ENCODE measurements around the gene GORASP1.

GORASP1 gene

DNA sequence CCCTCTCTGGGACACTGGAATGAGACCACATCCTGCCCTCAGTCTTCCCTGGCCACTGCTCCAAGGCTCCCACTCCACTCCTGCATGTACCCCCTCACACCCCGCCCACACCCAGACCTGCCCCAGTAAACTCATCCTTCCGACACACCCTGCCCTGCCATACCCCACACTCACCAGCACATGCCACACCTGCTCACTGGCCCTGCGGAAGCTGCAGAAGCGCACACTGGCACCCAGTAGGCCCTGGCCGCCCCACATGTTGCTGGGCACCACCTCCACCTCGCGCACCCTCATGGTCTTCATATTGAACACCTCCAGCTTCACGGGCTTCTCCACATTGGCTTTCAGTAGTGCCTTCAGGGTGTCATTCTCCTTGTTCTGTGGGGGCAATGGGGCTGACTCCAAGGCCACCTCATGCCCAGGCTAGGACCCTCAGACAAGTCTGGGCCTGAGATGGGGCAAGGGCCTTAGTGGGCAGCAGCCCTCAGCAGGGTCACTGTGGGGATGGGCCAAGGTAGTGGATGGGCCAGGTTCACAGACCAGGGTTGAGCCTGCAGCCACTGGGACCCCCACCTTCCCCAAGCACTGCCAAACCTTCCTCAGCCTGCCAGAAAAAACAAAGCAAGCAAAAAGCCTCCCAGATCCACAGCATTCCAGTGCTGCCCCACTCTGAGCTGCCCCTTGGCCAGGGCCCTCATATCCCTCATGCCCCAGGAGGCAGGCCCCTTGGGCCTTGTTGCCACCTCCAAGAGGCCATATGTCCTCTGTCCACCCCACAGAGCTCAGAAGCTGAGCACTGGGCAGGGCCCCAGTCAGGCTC, 4.7 kb downstream of the GORASP1 start:
- DNase-seq (ENCODE audit: low read depth), result no peak

DNA sequence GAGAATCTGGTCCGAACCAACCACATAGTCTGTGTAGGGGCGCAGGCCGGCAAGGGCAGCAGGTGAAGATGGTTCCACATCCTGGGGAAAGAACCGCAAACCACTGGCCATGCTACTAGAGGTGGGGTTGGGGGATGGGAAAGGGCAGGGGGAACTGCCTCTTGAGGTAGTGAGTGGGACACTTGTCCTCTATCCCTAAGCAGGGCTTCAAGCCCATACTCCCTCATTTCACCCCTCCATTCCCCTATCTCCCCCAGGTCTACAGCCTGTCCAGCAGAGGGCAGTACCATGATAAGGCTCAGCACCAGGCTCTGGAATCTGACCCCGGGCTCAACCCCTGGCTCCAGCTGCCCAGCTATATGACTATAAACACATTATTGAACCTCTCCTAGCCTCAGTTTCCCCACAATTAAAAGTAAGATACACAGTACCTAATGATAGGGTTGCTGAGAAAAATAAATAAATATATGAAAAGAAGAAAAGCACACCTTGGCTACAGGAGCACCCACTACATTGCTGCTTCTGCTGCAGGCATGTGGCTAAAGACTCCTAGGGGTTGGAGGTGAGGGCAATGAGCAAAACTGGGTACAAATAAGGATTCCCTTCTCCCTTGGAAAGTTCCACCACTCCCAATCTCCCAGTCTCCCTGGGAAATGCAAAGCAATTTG, 6.3 kb downstream of the GORASP1 start:
- DNase-seq (ENCODE audit: low read depth), result peak; percentile 22

DNA sequence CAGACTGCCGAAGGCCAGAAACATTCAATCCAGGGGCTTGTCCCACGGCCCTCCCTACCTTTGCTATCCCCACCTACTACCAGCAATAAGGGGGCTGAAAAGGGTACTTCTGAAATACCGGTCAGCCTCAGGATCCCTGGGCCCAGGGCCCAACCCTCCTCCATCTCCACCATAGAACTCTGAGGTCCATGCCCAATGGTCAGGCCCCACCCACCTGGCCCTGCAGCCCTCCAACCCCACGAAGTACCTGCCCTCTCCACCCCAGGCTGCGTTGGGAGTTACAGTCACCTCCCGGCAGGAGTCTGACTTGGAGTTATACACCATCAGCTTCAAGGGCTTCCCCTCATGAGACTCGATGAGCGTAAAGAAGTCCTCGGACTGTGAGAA, 6.9 kb downstream of the GORASP1 start:
- DNase-seq (ENCODE audit: low read depth), result no peak

DNA sequence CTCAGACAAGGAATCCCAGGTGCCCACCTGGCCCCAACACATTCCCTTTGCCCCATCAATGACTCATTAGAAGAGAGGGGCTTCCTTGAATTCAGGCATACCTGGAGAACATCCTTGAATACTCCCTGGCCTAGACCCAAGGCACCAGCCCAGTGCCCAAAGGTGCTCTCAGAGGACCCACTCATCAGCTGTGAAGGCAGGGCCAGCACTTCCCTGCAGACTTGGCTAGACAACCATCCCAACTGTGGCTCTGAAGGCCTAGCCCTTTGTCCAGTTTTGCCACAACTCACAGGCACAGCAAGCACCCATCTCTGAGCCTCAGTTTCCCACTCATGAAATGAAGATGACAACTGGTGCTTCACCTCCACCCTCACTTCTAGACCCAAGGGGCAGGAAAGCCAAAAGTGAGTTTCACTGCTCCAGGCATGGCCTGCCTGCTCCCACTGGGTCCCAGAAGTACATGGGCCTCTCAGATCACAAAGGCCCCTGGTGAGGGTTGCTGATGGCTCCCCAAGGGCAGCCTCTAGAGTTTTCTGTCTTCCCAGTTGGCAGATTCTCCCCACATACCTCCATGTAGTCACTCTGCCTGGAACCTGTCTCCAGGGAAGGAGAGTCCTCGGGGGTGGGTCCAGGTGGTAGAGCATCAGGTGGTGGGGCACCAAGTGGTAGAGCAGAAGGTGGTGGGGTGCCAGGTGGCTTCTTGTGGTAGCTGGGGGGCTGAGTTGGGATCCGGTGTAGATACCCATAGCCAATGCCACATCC, 7.5 kb downstream of the GORASP1 start:
- DNase-seq (ENCODE audit: low read depth), result no peak

DNA sequence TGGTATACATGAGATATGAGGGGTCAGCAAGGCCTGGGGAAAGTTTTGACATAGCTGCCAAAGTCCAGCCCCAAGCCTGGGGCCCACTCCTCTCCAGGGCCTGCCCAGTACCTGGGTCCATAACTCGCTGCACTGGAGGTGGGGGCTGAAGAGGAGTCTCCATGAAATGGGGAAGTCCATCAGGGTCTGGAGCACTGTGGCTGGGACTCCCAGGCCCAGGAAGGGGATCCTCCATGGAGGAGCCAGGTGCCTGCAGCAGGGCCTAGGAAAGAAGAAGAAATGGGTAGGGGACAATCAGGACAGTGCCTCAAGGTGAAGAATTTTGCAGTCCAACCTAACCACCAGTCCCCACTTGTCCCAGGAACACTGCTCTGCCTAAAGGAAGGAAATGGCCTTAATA, 8.2 kb downstream of the GORASP1 start:
- no peak for DNase-seq (ENCODE audit: low read depth)

DNA sequence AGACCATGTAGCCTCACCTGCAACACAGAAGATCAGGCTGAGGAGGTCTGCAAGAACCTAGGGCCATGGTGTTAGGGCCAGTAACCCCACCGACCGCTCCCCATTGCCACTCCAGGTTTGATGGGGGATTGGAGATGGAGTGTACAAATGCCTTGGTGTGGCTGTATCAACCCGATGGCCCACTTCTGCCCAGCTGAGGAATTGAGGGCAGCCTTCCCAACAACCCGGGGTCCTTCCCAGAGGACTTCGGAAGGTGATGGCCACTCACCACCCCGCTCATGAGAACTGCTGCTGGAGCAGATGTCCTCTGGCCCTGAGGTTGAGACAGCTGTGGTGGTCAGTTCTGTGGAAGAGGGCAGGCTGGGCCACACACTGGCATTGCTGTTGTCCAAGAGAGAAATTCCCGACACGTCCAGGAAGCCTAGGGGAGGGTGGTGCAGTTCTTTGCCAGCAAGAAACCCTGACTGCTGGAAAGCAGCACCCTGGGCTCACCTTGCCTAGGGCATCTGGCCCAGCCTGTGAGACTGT, 8.9 kb downstream of the GORASP1 start:
- DNase-seq (ENCODE audit: low read depth), result no peak

DNA sequence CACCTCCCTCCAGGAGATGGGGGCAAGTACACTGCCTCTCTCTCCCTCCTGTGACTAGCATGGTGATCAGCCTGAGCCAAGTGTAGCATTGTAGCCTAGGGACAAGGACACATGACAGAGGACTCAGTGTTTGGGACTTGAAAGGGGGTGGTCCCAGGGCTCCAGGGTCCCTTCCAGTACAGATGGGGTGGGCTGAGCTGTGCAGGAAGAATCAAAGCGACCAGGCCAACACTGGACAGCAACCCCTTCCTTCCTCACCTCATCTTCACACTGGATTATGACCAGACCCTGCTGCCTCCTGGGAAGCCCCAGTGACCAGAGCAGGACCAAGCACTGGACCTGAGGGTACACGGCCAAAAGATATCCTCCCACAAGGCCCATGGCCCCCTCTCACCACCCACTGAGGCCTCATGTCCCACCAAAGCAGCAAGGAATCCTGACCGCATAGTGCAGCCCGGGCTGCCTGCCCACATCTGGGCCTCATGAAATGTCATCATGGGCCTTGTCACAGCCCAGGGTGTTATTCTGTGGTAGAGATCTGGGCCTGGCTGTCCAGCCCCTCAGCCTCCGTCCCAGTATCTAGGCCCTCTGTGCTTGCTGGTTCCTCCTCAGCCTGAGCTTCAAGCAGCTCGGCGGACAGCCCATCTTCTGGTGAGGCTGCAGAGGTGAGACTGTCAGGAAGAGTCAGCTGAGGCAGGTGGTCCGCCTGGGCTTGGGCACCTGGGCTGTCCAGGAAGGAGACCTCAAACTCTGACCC, 9.5 kb downstream of the GORASP1 start:
- no peak for DNase-seq (ENCODE audit: low read depth)

DNA sequence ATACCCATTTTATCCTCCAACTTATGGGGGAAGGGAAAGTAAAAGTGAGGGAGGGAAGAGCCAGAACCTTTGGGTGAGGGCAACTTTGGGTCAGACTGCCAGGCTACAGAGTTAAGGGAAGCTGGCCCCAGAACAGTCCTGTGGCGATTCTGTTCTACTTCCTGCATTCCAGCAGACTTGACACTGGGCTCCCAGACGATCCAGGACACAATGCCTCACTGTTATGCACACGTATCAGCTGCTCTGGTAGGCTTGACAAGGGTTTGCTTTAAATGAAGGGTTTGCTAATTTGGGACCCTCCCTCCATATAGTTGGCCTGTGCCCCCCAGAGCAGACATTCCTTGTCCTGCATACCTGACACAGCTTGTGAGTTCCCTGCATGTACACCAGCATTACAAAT, 10.7 kb downstream of the GORASP1 start:
- DNase-seq (ENCODE audit: low read depth), result no peak

DNA sequence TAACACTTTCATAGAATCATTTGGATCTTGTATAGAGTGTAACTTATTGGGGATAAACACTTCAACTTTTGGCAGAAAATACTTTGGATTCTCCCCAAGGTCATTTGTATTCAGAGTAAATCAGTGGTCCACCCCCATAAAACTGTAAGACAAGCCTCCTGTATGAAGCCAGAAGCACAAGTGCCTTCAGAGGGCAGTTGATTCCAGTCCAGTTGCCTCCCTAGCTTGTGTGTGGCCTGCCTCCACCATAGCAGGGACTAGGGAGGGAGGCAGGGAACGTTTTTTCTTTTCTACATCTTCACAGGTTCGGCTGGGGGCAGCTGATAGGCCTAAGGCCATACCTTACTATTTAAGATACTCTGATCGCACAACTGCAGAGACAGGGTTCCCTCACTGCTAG, 11.6 kb downstream of the GORASP1 start:
- no peak for DNase-seq (ENCODE audit: low read depth)

DNA sequence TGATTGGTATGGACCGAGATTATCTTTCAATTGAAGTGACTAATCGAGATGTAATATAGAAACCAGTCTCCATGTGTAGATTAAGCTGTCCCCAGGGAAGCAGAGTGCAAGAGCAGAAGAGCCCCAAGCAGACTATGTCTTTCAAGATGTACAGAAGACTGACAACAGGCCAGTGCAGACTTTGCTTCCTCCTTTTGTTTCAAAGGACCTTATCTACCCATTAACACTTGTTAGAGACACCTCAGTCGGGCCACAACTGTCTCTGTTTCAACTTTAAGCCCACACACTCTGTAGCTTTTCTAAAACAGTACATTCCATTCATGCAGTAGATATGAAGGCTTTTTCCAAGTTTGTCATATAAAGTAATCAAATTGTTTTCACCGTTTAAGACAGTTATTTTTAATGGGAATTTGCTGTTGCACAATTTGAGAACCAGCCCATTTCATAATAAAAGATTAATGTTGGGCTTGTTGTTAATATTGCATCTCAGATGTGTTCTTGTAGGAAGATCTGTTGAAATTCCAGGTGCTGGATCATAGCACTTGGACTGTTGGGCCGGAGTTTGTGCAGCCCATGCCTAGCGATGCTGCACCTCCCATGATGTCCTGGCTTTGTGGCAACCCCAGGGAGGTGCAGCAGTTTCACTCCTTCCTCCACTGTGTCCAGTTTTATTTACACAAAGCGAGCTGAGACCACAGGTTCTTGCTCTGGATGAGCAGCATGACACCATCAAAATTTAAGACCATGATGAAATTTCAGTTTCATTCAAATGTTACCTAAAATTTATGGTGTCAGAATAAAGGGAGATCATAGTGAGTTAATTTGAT, 12.4 kb downstream of the GORASP1 start:
- DNase-seq (ENCODE audit: low read depth), result no peak

DNA sequence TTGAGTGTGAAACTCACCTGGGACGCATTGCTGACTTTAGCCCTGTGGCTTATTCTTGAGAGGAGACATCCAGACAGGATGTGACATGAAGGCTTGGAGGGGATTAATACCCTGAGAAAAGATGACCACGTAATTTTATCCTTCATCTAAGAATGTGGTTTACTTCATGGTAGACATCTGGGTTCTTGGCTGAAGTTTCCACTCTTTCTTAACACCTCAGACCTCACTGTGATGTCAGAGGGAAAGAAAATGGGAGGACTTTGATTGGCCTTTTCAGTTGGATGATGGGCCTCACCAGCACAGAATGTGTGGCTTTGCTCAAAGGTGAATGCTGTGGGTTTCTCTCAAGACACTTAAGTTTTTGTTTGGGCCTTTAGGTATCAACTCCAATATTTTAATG, 16.5 kb downstream of the GORASP1 start:
- DNase-seq (ENCODE audit: low read depth), result no peak

DNA sequence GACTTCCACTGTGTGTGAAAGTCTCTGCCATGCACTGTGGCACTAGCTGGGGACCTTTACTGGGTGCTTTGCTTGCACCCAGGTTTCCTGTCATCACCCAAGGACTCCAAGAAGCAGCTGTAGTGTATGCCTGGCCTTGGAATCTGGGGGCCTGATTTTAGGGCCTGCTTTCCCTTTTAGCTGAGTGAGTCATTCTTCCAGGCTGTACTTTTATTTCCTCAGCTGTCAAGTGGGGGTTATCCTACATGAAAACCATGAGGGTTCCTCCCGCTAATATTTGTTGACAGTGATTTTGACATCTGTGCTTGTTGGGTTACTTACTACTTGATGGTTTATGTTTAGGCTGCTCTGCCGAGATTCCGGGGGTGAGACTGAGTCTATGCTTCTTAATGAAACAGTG, 18.5 kb downstream of the GORASP1 start:
- no peak for DNase-seq (ENCODE audit: low read depth)

DNA sequence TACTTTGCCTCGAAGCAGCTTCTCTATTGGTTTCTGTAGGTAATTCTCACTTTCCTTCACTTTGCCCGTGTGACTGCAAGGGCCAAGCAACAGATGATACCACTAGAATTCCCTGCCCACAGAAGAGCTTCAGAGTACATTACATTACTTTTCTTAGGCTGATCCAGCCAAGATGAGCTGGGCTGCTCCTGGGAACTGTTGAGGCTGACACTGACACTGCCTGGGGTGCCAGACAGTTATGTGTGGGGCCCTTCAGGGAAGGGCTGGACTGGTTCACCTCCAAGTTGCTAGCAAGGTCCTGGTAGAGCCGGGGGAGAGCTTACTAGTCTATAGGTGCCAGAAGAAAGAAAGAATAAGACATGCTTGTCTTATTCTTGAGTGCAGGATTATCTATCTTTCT, 19.0 kb downstream of the GORASP1 start:
- no peak for DNase-seq (ENCODE audit: low read depth)

DNA sequence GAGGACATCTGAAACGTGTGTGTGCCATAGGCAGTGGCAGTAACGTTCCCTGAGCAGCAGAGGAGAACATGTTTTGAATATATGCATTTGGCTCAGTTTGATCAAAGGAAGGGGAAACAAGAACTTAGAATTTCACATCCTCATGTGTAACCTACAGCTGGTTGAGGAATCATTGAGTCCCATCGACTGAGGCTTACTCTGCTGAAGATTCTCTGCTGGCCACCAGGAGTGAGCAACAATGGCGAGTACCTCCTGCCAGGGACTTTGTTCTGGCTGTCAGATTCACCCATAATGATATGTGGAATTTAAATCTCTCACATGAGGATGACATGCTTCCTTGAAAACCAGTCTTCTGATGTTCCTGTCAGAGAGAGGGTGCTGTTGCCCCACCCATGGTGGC, 21.3 kb downstream of the GORASP1 start:
- no peak for DNase-seq (ENCODE audit: low read depth)

DNA sequence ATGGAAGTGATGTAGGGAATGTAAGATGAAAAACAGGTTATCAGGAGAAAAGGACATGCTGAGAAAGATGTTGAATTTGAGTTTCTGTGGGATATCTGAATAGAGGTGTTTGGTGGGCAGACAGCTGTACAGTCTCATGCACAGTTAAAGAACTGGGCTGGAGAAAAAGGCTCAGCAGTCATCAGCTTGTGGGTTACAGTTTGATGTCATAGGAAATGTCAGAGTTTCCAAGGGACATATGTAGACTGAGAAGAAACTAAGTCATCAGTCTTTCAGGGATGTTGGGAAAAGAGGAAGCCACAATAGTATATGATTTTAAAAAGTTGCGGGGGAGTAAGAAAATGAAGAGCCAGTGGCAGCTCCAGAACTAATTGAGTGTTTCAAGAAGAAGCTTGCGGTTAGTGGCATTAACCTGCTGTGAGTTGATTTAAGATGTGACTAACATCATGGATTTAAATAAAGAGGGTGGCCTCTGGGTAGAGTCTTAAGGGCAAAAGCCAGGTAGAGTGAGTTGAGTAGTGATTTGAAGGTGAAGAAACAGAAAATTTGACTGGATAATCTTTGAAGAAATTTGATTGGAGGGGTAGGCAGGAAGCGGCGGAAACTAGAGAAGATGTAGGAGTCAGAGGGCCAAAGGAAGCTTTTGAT, 24.6 kb downstream of the GORASP1 start:
- DNase-seq (ENCODE audit: low read depth), result no peak

DNA sequence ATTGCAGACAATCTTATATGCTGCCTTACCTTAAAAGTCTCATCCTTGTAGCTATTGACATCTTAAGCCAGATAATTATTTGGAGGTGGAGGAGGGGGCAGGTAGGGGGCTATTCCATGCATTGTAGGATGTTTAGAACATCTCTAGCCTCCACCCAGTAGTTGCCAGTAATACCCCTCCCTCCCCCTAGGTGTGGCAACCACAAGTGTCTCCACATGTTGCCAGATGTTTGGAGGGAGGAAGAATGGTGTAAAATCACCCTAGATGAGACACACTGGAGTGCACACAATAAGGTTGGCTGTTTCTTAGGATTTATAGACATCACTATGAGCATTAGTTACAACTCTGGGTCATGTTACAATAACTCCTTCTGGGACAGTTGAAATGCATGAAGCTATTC, 27.4 kb downstream of the GORASP1 start:
- DNase-seq (ENCODE audit: low read depth), result no peak

DNA sequence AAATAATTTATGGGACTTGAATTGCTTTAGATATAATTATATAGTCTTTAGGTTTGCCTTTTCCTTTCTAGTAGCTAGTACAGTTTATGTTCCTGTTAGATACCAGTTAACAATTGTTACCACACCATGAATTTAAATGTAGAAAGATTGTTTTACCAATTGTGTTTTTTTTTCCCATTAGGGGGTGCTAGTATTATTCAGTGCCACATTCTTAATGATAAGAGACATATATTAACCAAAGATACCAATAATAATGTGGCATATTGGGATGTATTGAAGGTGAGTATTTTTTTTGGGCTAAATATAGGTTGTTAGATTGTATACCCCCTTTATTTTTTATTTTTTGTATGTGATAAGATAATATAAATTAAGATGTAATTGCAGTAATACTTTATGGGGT, 27.9 kb downstream of the GORASP1 start:
- no peak for DNase-seq (ENCODE audit: low read depth)

DNA sequence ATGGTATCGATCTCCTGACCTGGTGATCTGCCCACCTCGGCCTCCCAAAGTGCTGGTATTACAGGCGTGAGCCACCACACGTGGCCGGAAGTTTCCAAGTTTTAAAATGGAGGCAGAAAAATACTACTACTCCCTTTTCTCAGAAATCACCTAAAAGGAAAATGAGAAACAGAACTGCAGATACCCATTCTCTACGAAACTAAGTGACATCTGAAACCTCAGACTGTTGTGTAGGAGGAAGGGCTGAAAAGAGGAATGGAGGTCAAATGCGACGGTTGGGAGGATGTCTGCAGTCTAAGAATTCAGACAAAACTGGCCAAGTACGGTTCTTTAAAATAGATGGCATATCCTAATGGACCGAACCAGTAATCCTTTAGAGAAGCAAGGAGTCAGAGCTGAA, 31.5 kb downstream of the GORASP1 start:
- no peak for DNase-seq (ENCODE audit: low read depth)

DNA sequence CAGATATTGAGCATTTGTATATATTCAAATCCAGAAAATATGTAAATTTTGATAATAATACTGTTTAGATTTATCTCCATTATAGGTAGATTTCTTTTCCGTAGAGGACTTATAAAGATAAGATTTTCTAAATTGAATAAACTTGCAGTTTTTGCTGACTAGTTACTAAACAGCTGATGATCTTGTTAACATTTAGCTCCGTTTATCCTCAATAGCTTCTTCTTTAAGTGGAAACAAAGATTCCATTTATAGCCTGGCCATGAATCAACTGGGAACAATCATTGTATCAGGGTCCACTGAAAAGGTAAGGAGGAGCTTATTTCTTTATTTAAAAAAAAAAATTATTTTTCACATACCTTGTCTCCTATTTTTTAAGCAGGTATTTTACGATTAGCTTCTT, 38.9 kb downstream of the GORASP1 start:
- no peak for DNase-seq (ENCODE audit: low read depth)

DNA sequence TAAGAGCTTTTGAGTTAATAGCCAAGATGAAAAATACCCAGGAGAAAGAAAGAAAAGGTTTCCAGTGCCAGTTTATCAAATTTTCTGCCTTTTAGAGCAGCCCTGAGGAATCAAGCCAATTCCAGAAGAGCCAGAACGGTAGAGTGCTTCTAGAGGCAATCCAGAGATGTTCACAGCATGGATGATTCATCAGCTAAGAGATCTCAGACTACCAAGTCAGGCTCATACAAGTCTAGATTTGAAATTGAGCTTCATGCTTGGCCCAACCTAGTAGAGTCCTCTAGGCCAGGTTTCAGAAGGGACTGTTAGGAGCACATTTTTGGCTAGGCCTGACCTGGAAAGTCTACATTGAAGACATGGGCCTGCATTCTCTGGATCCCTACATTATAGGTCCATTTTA, 40.1 kb downstream of the GORASP1 start:
- DNase-seq (ENCODE audit: low read depth), result no peak

DNA sequence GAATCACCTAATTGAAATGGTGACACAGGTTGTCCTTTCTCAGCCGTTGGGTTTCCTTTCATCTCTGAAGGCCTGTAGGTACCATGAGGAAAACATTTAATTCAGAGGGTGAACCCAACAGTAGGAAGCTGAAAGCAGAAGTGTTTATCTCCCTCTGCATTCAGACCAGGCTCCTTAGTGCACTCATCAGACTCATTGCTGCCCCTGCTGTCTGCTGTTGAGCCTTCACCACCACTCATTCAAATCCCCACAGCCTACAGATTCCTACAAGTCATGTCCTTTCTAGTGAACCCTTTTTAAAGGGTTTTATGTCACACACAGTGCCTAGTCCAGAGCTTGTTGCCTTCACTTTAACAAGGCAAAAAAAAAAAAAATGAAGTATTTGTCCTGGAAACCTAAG, 42.2 kb downstream of the GORASP1 start:
- DNase-seq (ENCODE audit: low read depth), result no peak
